Subcutaneous abdominal adipose tissue (tissue), 5 donors: Measurements from ENCODE around the gene PTGES3.
"Not testable (repeated sequence)": the region's sequence is repeated elsewhere in the genome, so short reads cannot be mapped to it uniquely, and the experiment has no call there.

ENCODE experiments used
- H3K27ac ChIP-seq: one replicate; pipeline ENCODE4 v1.7.0; 2013; ENCODE audit warnings: low read depth, mild to moderate bottlenecking, inconsistent platforms, low read length, moderate library complexity
- H3K27me3 ChIP-seq, 5 donors: one replicate each; pipeline ENCODE4 v1.7.0; 2013; ENCODE audit warnings: low read length in 5 of 5, inconsistent platforms in 1 of 5; ENCODE audit not compliant: control insufficient read depth in 5 of 5, insufficient read depth in 4 of 5
- H3K36me3 ChIP-seq, 5 donors: one replicate each; pipeline ENCODE4 v1.7.0; 2013; ENCODE audit warnings: low read length in 5 of 5; ENCODE audit not compliant: control insufficient read depth in 5 of 5, insufficient read depth in 5 of 5
- H3K4me1 ChIP-seq, 5 donors: one replicate each; pipeline ENCODE4 v1.7.0; 2013; ENCODE audit warnings: low read length in 5 of 5, mild to moderate bottlenecking in 3 of 5, moderate library complexity in 1 of 5; ENCODE audit not compliant: control insufficient read depth in 5 of 5, insufficient read depth in 5 of 5
- H3K4me3 ChIP-seq, 5 donors: one replicate each; pipeline ENCODE4 v1.7.0; 2013; ENCODE audit warnings: low read length in 5 of 5, low read depth in 1 of 5
- H3K9ac ChIP-seq, 5 donors: one replicate each; pipeline ENCODE4 v1.7.0; 2013; ENCODE audit warnings: low read length in 5 of 5, mild to moderate bottlenecking in 4 of 5, moderate library complexity in 3 of 5
- H3K9me3 ChIP-seq, 5 donors: one replicate each; pipeline ENCODE4 v1.7.0; 2013; ENCODE audit warnings: low read length in 5 of 5; ENCODE audit not compliant: control insufficient read depth in 5 of 5
- donor health status: healthy.
- donor health status: healthy.
- donor health status: healthy.
- donor health status: healthy.
- donor health status: healthy.

PTGES3 gene

GRCh38 chr12:56688129-56688845 is at the start of gene PTGES3:
TSS of gene PTGES3 (minus strand) at chr12:56688284. CDS start at chr12:56687999, 285 bp downstream.
- Histone ChIP-seq H3K27me3 (no peaks in the 10 kb centered on the region), H3K36me3 (no peaks in the 10 kb centered on the region), H3K9ac (peak within 1 kb of the TSS; percentile 97 to 100 (median 100)), H3K27ac (peak within 1 kb of the TSS; percentile 100), H3K4me1 (peaks cover 0 to 42% (median 39%) of the 10 kb centered on the region in 5 donors), H3K4me3 (peak within 1 kb of the TSS; percentile 74 to 98 (median 89)), H3K9me3 (no peaks in the 10 kb centered on the region)

GRCh38 chr12:56728139-56728861 is 40.2 kb upstream of the PTGES3 start:
- H3K4me3 ChIP-seq, result no peak overlapping the region
- H3K9me3 ChIP-seq, result no peaks in the 10 kb centered on the region
- no peak overlapping the region for H3K9ac ChIP-seq
- peaks cover 0 to 14% (median 4%) of the 10 kb centered on the region in 5 donors for H3K36me3 ChIP-seq
- H3K27ac ChIP-seq, result no peak overlapping the region
- peaks cover 7 to 25% (median 17%) of the 10 kb centered on the region in 5 donors for H3K4me1 ChIP-seq
- peaks cover 0 to 3% (median 0%) of the 10 kb centered on the region in 5 donors for H3K27me3 ChIP-seq

GRCh38 chr12:56726196-56726675 is 38.2 kb upstream of the PTGES3 start:
- Histone ChIP-seq H3K27ac (peak overlapping the region; percentile 99), H3K4me3 (peak overlapping the region in 3 of 5 donors; percentile 93 to 99 (median 99)), H3K9ac (peak overlapping the region in 2 of 5 donors; percentile 75 to 100)

GRCh38 chr12:56725723-56726102 is 37.6 kb upstream of the PTGES3 start:
- Histone ChIP-seq H3K4me1 (peaks cover 23 to 51% (median 43%) of the 10 kb centered on the region in 5 donors), H3K9me3 (no peaks in the 10 kb centered on the region), H3K27ac (peak overlapping the region; percentile 99), H3K4me3 (peak overlapping the region; percentile 93 to 99 (median 99)), H3K27me3 (peaks cover 0 to 3% (median 0%) of the 10 kb centered on the region in 5 donors), H3K36me3 (peaks cover 8 to 15% (median 8%) of the 10 kb centered on the region in 5 donors), H3K9ac (peak overlapping the region; percentile 75 to 100 (median 76))

More at GRCh38 chr12:56726196-56726675, 38.2 kb upstream of the PTGES3 start:
- Histone ChIP-seq H3K36me3 (peaks cover 4 to 13% (median 7%) of the 10 kb centered on the region in 5 donors), H3K4me1 (peaks cover 19 to 45% (median 38%) of the 10 kb centered on the region in 5 donors)
- not testable (repeated sequence) for H3K9me3 ChIP-seq, H3K27me3 ChIP-seq

GRCh38 chr12:56724972-56725722 is 37.1 kb upstream of the PTGES3 start, which contains the start of gene NACA:
TSS of gene NACA (minus strand) at chr12:56725299. CDS start at chr12:56724521, 778 bp downstream.
- Histone ChIP-seq H3K9me3 (no peaks in the 10 kb centered on the region), H3K36me3 (peaks cover 8 to 19% (median 13%) of the 10 kb centered on the region in 5 donors), H3K9ac (peak within 1 kb of the TSS; percentile 99 to 100 (median 100)), H3K27me3 (peaks cover 0 to 3% (median 0%) of the 10 kb centered on the region in 5 donors), H3K27ac (peak within 1 kb of the TSS; percentile 99), H3K4me3 (peak within 1 kb of the TSS; percentile 93 to 99 (median 99)), H3K4me1 (peaks cover 23 to 56% (median 48%) of the 10 kb centered on the region in 5 donors)

GRCh38 chr12:56724701-56724971 is 36.6 kb upstream of the PTGES3 start:
- peaks cover 23 to 61% (median 53%) of the 10 kb centered on the region in 5 donors for H3K4me1 ChIP-seq
- no peaks in the 10 kb centered on the region for H3K9me3 ChIP-seq
- H3K9ac ChIP-seq, result peak overlapping the region; percentile 99 to 100 (median 100)
- H3K27ac ChIP-seq, result peak overlapping the region; percentile 99
- H3K27me3 ChIP-seq, result peaks cover 0 to 3% (median 0%) of the 10 kb centered on the region in 5 donors
- H3K36me3 ChIP-seq, result peaks cover 8 to 24% (median 19%) of the 10 kb centered on the region in 5 donors
- peak overlapping the region; percentile 93 to 99 (median 99) for H3K4me3 ChIP-seq

- peak overlapping the region; percentile 93 to 99 (median 99) for H3K4me3 ChIP-seq
- peak overlapping the region; percentile 99 to 100 (median 100) for H3K9ac ChIP-seq
- H3K9me3 ChIP-seq, result no peaks in the 10 kb centered on the region
- peak overlapping the region; percentile 99 for H3K27ac ChIP-seq
- peaks cover 23 to 67% (median 58%) of the 10 kb centered on the region in 5 donors for H3K4me1 ChIP-seq
- peaks cover 0 to 3% (median 0%) of the 10 kb centered on the region in 5 donors for H3K27me3 ChIP-seq
- H3K36me3 ChIP-seq, result peaks cover 8 to 29% (median 24%) of the 10 kb centered on the region in 5 donors
These were observed 36.0 kb upstream of the PTGES3 start for GRCh38 chr12:56723889-56724700.

GRCh38 chr12:56723352-56723751 is 35.3 kb upstream of the PTGES3 start:
- Histone ChIP-seq H3K4me1 (peaks cover 23 to 72% (median 63%) of the 10 kb centered on the region in 5 donors), H3K36me3 (peaks cover 8 to 34% (median 30%) of the 10 kb centered on the region in 5 donors), H3K9ac (peak overlapping the region in 4 of 5 donors; percentile 99 to 100 (median 100)), H3K4me3 (peak overlapping the region; percentile 93 to 99 (median 99)), H3K27me3 (peaks cover 0 to 3% (median 0%) of the 10 kb centered on the region in 5 donors), H3K9me3 (no peaks in the 10 kb centered on the region), H3K27ac (peak overlapping the region; percentile 99)
